CD14-positive monocyte (primary cell): ENCODE measurements around the gene DENND1B. TPM values are rescaled to one million over a fixed set of nuclear protein-coding genes. Genes with fewer than 3 reads are reported as not detected.

Experiments
- DNase-seq, 3 donors: peaks; one replicate each; pipeline ENCODE4 v3.0.0-alpha.2; 2011 to 2022
- H2AFZ ChIP-seq: 2 replicates; pipeline ENCODE4 v1.6.0; 2012; ENCODE audit warnings: mild to moderate bottlenecking, low read depth, low read length, inconsistent platforms; ENCODE audit not compliant: insufficient read depth, poor library complexity, severe bottlenecking
- H3K27ac ChIP-seq, 2 donors: 1 replicate in 1 of 2; 2 replicates in 1 of 2; pipeline ENCODE4 v1.5.1; 2012 to 2013; ENCODE audit warnings: low read length in 2 of 2, control low read depth in 1 of 2, inconsistent platforms in 1 of 2, low read depth in 1 of 2, mild to moderate bottlenecking in 1 of 2
- H3K27me3 ChIP-seq, 2 donors: one replicate each; pipeline versions ENCODE4 v1.6.0 to v1.6.1; 2011 to 2013; ENCODE audit warnings: low read length in 2 of 2; ENCODE audit not compliant: control insufficient read depth in 2 of 2, insufficient read depth in 2 of 2
- H3K36me3 ChIP-seq, 2 donors: replicated peaks in 1 of 2; 1 replicate in 1 of 2; 2 replicates in 1 of 2; pipeline versions ENCODE4 v1.5.1 to v1.6.1; 2012 to 2013; ENCODE audit warnings: low read length in 2 of 2, control low read depth in 1 of 2, inconsistent platforms in 1 of 2, mild to moderate bottlenecking in 1 of 2; ENCODE audit not compliant: insufficient read depth in 2 of 2, control insufficient read depth in 1 of 2
- H3K4me1 ChIP-seq, 2 donors: 1 replicate in 1 of 2; 2 replicates in 1 of 2; pipeline versions ENCODE4 v1.5.1 to v1.6.1; 2012 to 2013; ENCODE audit warnings: low read length in 2 of 2, control low read depth in 1 of 2, inconsistent platforms in 1 of 2, mild to moderate bottlenecking in 1 of 2, moderate library complexity in 1 of 2; ENCODE audit not compliant: insufficient read depth in 2 of 2, control insufficient read depth in 1 of 2
- H3K4me2 ChIP-seq: replicated peaks from 2 replicates; pipeline ENCODE3; 2012; ENCODE audit warnings: low read length, moderate library complexity, mild to moderate bottlenecking; ENCODE audit not compliant: poor library complexity, severe bottlenecking; ENCODE audit errors: extremely low read depth
- H3K4me3 ChIP-seq, 3 experiments: fragments of 200-600 bp in 1 of 3; sonication (generic) in 1 of 3; replicated peaks in 1 of 3; 1 replicate in 2 of 3; 2 replicates in 1 of 3; pipeline ENCODE4 v1.5.1; 2011 to 2013; ENCODE audit warnings: low read length in 3 of 3, mild to moderate bottlenecking in 3 of 3, control low read depth in 2 of 3, low read depth in 2 of 3, inconsistent platforms in 1 of 3, moderate library complexity in 1 of 3
- H3K79me2 ChIP-seq: 2 replicates; pipeline ENCODE4 v1.6.0; 2012; ENCODE audit warnings: mild to moderate bottlenecking, control low read depth, inconsistent platforms, low read length, moderate library complexity; ENCODE audit not compliant: insufficient read depth
- H3K9ac ChIP-seq: 2 replicates; pipeline ENCODE4 v1.6.0; 2017; ENCODE audit warnings: low read length, mild to moderate bottlenecking; ENCODE audit not compliant: insufficient read depth, poor library complexity, severe bottlenecking
- H3K9me3 ChIP-seq, 2 donors: replicated peaks in 1 of 2; 1 replicate in 1 of 2; 2 replicates in 1 of 2; pipeline versions ENCODE4 v1.5.1 to v1.6.1; 2012 to 2013; ENCODE audit warnings: low read length in 2 of 2, control low read depth in 1 of 2; ENCODE audit not compliant: control insufficient read depth in 1 of 2, insufficient read depth in 1 of 2
- H4K20me1 ChIP-seq: 2 replicates; pipeline ENCODE4 v1.6.0; 2012; ENCODE audit warnings: mild to moderate bottlenecking, low read length, control low read depth, moderate library complexity; ENCODE audit not compliant: insufficient read depth
- H3K27ac Mint-ChIP-seq, 7 donors: one replicate each; pipeline ENCODE4 v1.8.0; 2020; ENCODE audit warnings: mild to moderate bottlenecking in 7 of 7, mixed read lengths in 7 of 7, moderate library complexity in 6 of 7, inconsistent platforms in 2 of 7
- H3K27me3 Mint-ChIP-seq, 3 donors: one replicate each; pipeline ENCODE4 v1.8.0; 2021 to 2022; ENCODE audit warnings: low read depth in 3 of 3, mild to moderate bottlenecking in 3 of 3, mixed read lengths in 3 of 3, moderate library complexity in 3 of 3, inconsistent platforms in 1 of 3
- H3K36me3 Mint-ChIP-seq, 2 donors: one replicate each; pipeline ENCODE4 v1.8.0; 2020; ENCODE audit warnings: mixed read lengths in 2 of 2, inconsistent platforms in 1 of 2, mild to moderate bottlenecking in 1 of 2
- H3K4me1 Mint-ChIP-seq: one replicate; pipeline ENCODE4 v1.8.0; 2020; ENCODE audit warnings: mild to moderate bottlenecking, mixed read lengths
- H3K4me3 Mint-ChIP-seq, 2 donors: one replicate each; pipeline ENCODE4 v1.8.0; 2020; ENCODE audit warnings: mild to moderate bottlenecking in 2 of 2, mixed read lengths in 2 of 2, moderate library complexity in 1 of 2
- H3K9me3 Mint-ChIP-seq, 7 donors: one replicate each; pipeline ENCODE4 v1.8.0; 2020 to 2022; ENCODE audit warnings: mixed read lengths in 7 of 7, mild to moderate bottlenecking in 6 of 7, moderate library complexity in 6 of 7, inconsistent platforms in 2 of 7
- WGBS: methylation state at CpG from one replicate; pipeline ENCODE4 v1.1.5; 2013; ENCODE audit warnings: missing lambda C conversion rate; ENCODE audit not compliant: insufficient coverage; 5-methylcytosine and 5-hydroxymethylcytosine counted together
- intact Hi-C, 2 donors: fragments of 100-400 bp; cut with micrococcal nuclease; formaldehyde crosslinking; loops; one replicate each; pipeline versions ENCODE4 v1.15.0 to v1.15.1; 2023
- polyA plus RNA-seq, 3 donors: library from polyadenylated mRNA; depleted of rRNA in 1 of 3; unstranded in 2 of 3; stranded (reverse) in 1 of 3; fragments of 300-500 nt in 2 of 3; fragments of >200 nt in 1 of 3; fragmentation: Illumina TruSeq in 2 of 3; gene quantifications; 1 replicate in 2 of 3; 2 replicates in 1 of 3; pipeline ENCODE4 v1.2.3, GENCODE V29; 2012 to 2021
- TF ChIP-seq, protein P1 (sequence below): fragments of 200-600 bp; IDR thresholded peaks from one replicate; pipeline ENCODE4 v1.8.0; 2022; ENCODE audit warnings: antibody characterized with exemption, mild to moderate bottlenecking

DENND1B gene
- polyA plus RNA-seq, 3 donors = 3.0 to 8.2 (median 5.7) TPM

DNA sequence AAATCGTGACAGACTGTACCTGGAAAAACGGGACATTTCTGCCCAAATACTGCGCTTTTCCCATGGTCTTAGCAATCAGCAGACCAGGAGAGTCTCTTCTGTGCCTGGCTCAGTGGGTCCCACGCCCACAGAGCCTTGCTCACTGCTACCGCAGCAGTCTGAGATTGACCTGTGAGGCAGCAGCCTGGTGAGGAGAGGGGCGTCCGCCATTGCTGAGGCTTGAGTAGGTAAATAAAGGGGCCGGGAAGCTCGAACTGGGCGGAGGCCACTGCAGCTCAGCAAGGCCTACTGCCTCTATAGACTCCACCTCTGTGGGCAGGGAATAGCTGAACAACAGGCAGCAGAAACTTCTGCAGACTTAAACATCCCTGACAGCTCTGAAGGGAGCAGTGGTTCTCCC, 203.1 kb downstream of the DENND1B start:
- DNase-seq = no peak
- intact Hi-C loops = no loop called here
- peak overlapping the region in 1 of 7 donors; percentile 37 for H3K27ac Mint-ChIP-seq
- H3K27me3 ChIP-seq = no peaks in the 10 kb centered on the region
- H3K27me3 Mint-ChIP-seq = no peaks in the 10 kb centered on the region
- H3K9me3 ChIP-seq = peaks cover 3 to 8% of the 10 kb centered on the region in 2 donors
- no peaks in the 10 kb centered on the region for H3K4me1 Mint-ChIP-seq
- TF ChIP-seq, protein P1, sequence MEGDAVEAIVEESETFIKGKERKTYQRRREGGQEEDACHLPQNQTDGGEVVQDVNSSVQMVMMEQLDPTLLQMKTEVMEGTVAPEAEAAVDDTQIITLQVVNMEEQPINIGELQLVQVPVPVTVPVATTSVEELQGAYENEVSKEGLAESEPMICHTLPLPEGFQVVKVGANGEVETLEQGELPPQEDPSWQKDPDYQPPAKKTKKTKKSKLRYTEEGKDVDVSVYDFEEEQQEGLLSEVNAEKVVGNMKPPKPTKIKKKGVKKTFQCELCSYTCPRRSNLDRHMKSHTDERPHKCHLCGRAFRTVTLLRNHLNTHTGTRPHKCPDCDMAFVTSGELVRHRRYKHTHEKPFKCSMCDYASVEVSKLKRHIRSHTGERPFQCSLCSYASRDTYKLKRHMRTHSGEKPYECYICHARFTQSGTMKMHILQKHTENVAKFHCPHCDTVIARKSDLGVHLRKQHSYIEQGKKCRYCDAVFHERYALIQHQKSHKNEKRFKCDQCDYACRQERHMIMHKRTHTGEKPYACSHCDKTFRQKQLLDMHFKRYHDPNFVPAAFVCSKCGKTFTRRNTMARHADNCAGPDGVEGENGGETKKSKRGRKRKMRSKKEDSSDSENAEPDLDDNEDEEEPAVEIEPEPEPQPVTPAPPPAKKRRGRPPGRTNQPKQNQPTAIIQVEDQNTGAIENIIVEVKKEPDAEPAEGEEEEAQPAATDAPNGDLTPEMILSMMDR = no peak
- no peak overlapping the region for H3K4me2 ChIP-seq
- H4K20me1 ChIP-seq = no peaks in the 10 kb centered on the region
- peaks cover 50 to 77% of the 10 kb centered on the region in 2 donors for H3K36me3 Mint-ChIP-seq
- no peak overlapping the region for H3K27ac ChIP-seq
- H3K79me2 ChIP-seq = no peaks in the 10 kb centered on the region
- peaks cover 4 to 27% (median 17%) of the 10 kb centered on the region in 7 donors for H3K9me3 Mint-ChIP-seq
- H2AFZ ChIP-seq = no peak overlapping the region
- H3K4me3 ChIP-seq = no peak overlapping the region
- H3K36me3 ChIP-seq = peaks cover 8 to 35% of the 10 kb centered on the region in 2 donors
- H3K4me1 ChIP-seq = no peaks in the 10 kb centered on the region
- WGBS = 94% methylated on average over 4 of the region's 10 CpGs
- H3K9ac ChIP-seq = no peak overlapping the region
- peak overlapping the region in 1 of 2 donors; percentile 32 for H3K4me3 Mint-ChIP-seq

DNA sequence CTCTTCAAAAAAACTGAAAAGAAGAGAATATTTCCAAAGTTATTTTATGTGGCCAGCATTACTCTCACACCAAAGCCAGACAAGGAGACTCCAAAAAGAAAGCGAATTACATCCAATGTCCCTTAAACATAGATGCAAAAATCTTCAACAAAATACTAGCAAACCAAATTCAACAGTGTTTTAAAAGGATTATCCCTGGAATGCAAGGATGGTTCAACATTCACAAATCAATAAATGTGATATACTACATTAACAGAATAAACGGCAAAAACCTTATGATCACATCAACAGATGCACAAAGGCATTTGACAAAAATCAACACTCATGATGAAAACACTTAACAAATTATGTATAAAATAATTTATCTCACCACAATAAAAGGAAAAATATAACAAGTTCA, 207.8 kb downstream of the DENND1B start:
- intact Hi-C loops = no loop called here
- Mint-ChIP-seq H3K9me3 (peaks cover 8 to 25% (median 13%) of the 10 kb centered on the region in 7 donors), H3K36me3 (peaks cover 43 to 63% of the 10 kb centered on the region in 2 donors), H3K4me3 (no peak overlapping the region), H3K27ac (no peak overlapping the region), H3K27me3 (no peaks in the 10 kb centered on the region), H3K4me1 (no peaks in the 10 kb centered on the region)
- peaks cover 9 to 39% of the 10 kb centered on the region in 2 donors for H3K36me3 ChIP-seq
- H3K9me3 ChIP-seq = peaks cover 3 to 16% of the 10 kb centered on the region in 2 donors
- no peaks in the 10 kb centered on the region for H3K27me3 ChIP-seq
- no peaks in the 10 kb centered on the region for H4K20me1 ChIP-seq
- no peak overlapping the region for H3K4me3 ChIP-seq
- H3K4me2 ChIP-seq = no peak overlapping the region
- no CpG with 5 or more reads among the region's 2 CpGs for WGBS
- no peaks in the 10 kb centered on the region for H3K79me2 ChIP-seq
- no peak overlapping the region for H3K9ac ChIP-seq
- no peak overlapping the region for H3K27ac ChIP-seq
- H2AFZ ChIP-seq = no peak overlapping the region
- DNase-seq = no peak
- no peaks in the 10 kb centered on the region for H3K4me1 ChIP-seq
- TF ChIP-seq, protein P1 = no peak
